Measurements from ENCODE around the gene PLAC8L1.

The PLAC8L1 gene

DNA sequence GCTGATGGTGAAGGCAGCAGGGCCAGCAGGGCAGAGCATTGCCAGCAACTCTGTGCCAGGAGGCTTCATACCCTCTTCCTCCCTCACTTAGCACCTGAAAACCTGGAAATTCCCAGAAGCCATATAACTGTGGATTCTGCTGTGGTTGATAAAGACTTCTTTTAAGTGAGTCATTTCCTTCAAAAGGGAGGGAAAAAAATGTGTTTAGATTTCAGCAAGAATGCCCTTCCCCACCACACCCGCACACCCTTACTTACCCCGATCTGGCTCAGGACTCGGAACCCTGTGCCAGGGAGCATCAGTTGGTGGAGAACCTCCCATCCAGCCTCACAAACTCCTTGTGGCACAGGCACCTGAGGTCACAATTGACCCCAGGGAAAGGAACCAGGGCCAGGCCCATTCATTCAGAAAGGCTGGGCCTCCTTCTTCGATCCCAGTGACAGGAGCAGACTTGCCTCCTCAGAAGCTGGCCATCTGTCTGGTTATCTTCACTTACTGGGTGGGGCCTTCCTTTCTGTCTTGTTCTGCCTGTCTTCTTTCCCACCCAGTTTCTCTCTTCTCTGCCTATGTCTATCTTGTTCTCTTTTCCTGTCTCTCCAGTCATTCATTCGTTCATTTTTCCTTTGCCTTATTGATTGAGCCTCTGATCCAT lies 62.6 kb downstream of the PLAC8L1 start:
- peak; percentile 59 for DNase-seq (ENCODE audit: low read depth)

GRCh38 chr5:146041180-146041789 lies 64.1 kb downstream of the PLAC8L1 start:
- DNase-seq (ENCODE audit: low read depth): no peak

DNA sequence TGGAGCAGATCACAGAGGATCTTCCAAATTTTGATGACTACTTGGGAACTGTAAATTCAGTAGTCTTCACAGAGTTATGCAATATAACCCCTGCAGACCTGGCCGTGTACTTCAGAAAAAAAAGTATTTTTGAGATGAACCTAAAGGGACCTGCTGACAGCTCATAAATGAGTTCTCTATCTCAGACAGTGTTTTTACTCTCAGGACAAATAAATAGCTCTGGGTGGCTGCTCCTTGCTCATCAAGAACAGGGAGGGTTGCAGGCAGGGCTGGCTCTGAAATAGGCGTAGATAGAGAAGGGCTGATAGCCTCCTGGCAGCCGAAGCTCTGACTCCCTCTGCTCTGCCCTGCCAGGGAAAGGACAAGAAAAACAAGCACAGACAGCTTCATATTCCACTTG lies 64.8 kb downstream of the PLAC8L1 start:
- DNase-seq (ENCODE audit: low read depth): no peak

DNA sequence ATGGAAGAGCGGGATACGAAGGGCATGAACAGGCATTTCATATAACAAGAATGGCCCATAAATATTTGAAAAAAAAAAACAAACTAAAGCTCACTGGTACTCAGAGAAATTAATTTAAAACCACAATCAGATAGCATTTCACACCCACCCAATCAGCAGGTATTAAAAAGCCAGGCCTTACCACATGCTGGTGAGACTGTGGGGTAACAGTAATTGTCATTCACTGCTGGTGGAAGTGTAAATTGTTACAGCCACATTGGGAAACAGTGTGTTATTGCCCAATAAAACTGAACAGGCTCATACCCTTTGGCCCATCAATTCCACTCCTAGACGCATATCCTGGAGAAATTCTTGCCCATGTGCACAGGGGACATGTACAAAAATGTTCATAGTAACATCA lies 66.0 kb downstream of the PLAC8L1 start:
- no peak for DNase-seq (ENCODE audit: low read depth)

DNA sequence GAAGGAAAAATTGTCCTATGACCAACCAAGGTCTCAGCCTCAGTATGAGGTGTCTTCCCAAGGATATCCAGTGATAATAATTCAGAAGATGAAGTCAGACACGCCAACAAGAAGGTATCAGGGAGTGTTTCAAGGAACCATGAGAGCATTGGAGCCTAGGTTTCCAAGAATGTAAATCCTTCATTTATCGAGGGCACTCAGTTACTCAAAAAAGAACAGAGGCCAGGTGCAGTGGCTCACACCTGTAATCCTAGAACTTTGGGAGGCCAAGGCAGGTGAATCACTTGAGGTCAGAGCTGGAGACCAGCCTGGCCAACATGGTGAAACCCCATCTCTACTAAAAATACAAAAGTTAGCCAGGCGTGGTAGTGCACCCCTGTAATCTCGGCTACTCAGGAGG lies 70.8 kb downstream of the PLAC8L1 start:
- DNase-seq (ENCODE audit: low read depth): no peak
